GM18517 (cell line): Measurements from ENCODE around the gene ZBTB7B.
A peak's percentile ranks its signal among the peaks of the same experiment; 100 is the strongest.

ENCODE experiments used
- ATAC-seq: cut with Tn5 transposase; IDR thresholded peaks from one replicate; pipeline ENCODE4 v1.9.1; 2021; ENCODE audit warnings: mild to moderate bottlenecking, moderate library complexity; ENCODE audit not compliant: unreplicated experiment

The ZBTB7B gene

GRCh38 chr1:155034318-155035208 is 32.0 kb downstream of the ZBTB7B start:
- no peak for ATAC-seq

GRCh38 chr1:155035936-155036335 is 33.3 kb downstream of the ZBTB7B start:
- ATAC-seq: no peak

- ATAC-seq: no peak
These were observed 34.4 kb downstream of the ZBTB7B start for GRCh38 chr1:155037043-155037442.

- no peak for ATAC-seq
These were observed 35.3 kb downstream of the ZBTB7B start for GRCh38 chr1:155037851-155038441.

GRCh38 chr1:155038602-155039307 is 36.2 kb downstream of the ZBTB7B start:
- no peak for ATAC-seq

GRCh38 chr1:155039308-155039669 is 36.7 kb downstream of the ZBTB7B start:
- ATAC-seq: no peak

GRCh38 chr1:155040358-155041093 is 37.9 kb downstream of the ZBTB7B start:
- ATAC-seq: no peak

GRCh38 chr1:155042789-155043188 is 40.2 kb downstream of the ZBTB7B start:
- ATAC-seq: no peak

- no peak for ATAC-seq
These were observed 40.7 kb downstream of the ZBTB7B start for GRCh38 chr1:155043301-155043702.

- ATAC-seq: no peak
These were observed 41.2 kb downstream of the ZBTB7B start for GRCh38 chr1:155043793-155044192.

GRCh38 chr1:155044365-155044764 is 41.8 kb downstream of the ZBTB7B start:
- ATAC-seq: no peak

GRCh38 chr1:155044812-155045657 is 42.4 kb downstream of the ZBTB7B start:
- no peak for ATAC-seq

- ATAC-seq: no peak
These were observed 46.1 kb downstream of the ZBTB7B start for GRCh38 chr1:155048449-155049334.

GRCh38 chr1:155049651-155050559 is 47.3 kb downstream of the ZBTB7B start:
- peak; percentile 14 for ATAC-seq

- peak; percentile 64 for ATAC-seq
These were observed 48.1 kb downstream of the ZBTB7B start, which contains the start of gene ADAM15 for GRCh38 chr1:155050560-155051341. ADAM15 (plus strand) TSS chr1:155051316; CDS start chr1:155051387, 71 bp downstream.

- ATAC-seq: peak; percentile 34
These were observed 48.8 kb downstream of the ZBTB7B start for GRCh38 chr1:155051342-155051776.

- ATAC-seq: no peak
These were observed 49.3 kb downstream of the ZBTB7B start for GRCh38 chr1:155051777-155052398.
